ENCODE data around the gene KRTAP4-16.
"Not testable (repeated sequence)": the region's sequence is repeated elsewhere in the genome, so short reads cannot be mapped to it uniquely, and the experiment has no call there.

Gene KRTAP4-16

GRCh38 chr17:41059276-41060051, 42.5 kb downstream of the KRTAP4-16 start:
- TF ChIP-seq TCF12 (IDR thresholded peaks at IDR 0.05; ENCODE audit: low read depth) = 0 out of 2 replicates have a peak, but pooled peaks have one; percentile 11
- peak; percentile 55; the same call in 1 of the 2 replicates for TF ChIP-seq TEAD4 (IDR thresholded peaks at IDR 0.05)

DNA sequence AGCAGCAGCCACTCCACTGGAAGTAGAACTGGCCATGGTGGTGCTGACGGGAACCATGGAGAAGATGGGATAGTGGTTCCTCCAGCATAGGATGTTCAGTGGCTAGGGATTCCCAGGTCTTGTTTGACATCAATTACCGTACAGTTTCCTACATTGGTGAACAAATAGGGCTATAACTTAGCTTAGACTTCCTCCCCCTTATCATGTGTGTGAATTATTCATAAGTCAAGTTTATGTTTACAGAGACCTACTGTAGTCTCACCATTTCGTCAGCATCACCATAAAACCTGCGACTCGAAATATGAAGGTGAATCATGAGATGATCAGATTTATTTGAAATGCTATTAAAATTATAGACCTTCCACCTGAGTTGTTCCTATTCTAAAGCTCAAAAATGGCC, 43.3 kb downstream of the KRTAP4-16 start:
- TF ChIP-seq EP300 (IDR thresholded peaks at IDR 0.05; ENCODE audit: borderline replicate concordance) (no peak), TAF1 (IDR thresholded peaks at IDR 0.05; ENCODE audit: low read depth) (no peak)
- TF ChIP-seq, protein P1, sequence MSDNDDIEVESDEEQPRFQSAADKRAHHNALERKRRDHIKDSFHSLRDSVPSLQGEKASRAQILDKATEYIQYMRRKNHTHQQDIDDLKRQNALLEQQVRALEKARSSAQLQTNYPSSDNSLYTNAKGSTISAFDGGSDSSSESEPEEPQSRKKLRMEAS (IDR thresholded peaks at IDR 0.05) = no peak

- TF ChIP-seq ZBTB7A (IDR thresholded peaks at IDR 0.05; ENCODE audit: low read depth) (no peak), NFIC (IDR thresholded peaks at IDR 0.05) (no peak), EP300 (IDR thresholded peaks at IDR 0.05; ENCODE audit: borderline replicate concordance) (no peak)
- TF ChIP-seq, protein P1 (IDR thresholded peaks at IDR 0.05) = no peak
- TF ChIP-seq, protein P2, sequence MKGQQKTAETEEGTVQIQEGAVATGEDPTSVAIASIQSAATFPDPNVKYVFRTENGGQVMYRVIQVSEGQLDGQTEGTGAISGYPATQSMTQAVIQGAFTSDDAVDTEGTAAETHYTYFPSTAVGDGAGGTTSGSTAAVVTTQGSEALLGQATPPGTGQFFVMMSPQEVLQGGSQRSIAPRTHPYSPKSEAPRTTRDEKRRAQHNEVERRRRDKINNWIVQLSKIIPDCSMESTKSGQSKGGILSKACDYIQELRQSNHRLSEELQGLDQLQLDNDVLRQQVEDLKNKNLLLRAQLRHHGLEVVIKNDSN (IDR thresholded peaks at IDR 0.05) = no peak
Measured at GRCh38 chr17:41057547-41057946, 44.5 kb downstream of the KRTAP4-16 start.

DNA sequence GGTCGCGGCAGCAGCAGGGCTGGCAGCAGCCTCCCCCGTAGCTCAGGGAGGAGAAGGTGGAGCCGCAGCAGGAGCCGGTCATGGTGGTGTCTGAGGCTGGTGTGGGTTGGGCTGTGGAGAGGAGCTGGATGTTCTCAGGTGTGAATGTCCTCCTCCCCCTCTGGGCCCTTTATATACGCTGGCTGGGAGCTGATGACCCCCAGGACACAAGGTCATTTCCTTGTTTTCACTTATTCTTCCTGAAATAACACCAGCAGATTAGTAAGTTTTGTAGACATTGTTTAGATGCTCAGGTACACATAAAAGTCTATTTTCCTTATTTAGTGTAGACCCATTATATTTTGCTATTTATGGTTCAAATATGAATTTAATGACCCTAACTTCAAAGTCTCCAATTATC, 46.9 kb downstream of the KRTAP4-16 start, which contains the start of gene KRTAP2-2:
TSS of gene KRTAP2-2 (minus strand) at position 101 of the 400 bp plus-strand sequence. CDS start at position 82, 19 bp downstream.
- TF ChIP-seq TAF1, ZBTB7A (IDR thresholded peaks at IDR 0.05; ENCODE audit: low read depth): not testable (repeated sequence)
- TF ChIP-seq, protein P2 (IDR thresholded peaks at IDR 0.05) = not testable (repeated sequence)

GRCh38 chr17:41054025-41054424, 48.0 kb downstream of the KRTAP4-16 start:
- TF ChIP-seq, protein P1 (IDR thresholded peaks at IDR 0.05) = peak; percentile 30; the same call in 1 of the 2 replicates
- TF ChIP-seq, protein P2 (IDR thresholded peaks at IDR 0.05) = no peak
- TF ChIP-seq NFIC (IDR thresholded peaks at IDR 0.05) (peak; percentile 64), TEAD4 (IDR thresholded peaks at IDR 0.05) (peak; percentile 97), FOXM1 (IDR thresholded peaks at IDR 0.05; ENCODE audit: borderline replicate concordance, low read depth) (peak; percentile 74), EP300 (IDR thresholded peaks at IDR 0.05; ENCODE audit: borderline replicate concordance) (peak; percentile 91), CEBPB (IDR thresholded peaks at IDR 0.05) (peak; percentile 53; the same call in 1 of the 2 replicates), RAD21 (IDR thresholded peaks at IDR 0.05; ENCODE audit: low read depth) (no peak), CREB1 (IDR thresholded peaks at IDR 0.05; ENCODE audit: low read depth) (no peak), TCF12 (IDR thresholded peaks at IDR 0.05; ENCODE audit: low read depth) (peak; percentile 99)

DNA sequence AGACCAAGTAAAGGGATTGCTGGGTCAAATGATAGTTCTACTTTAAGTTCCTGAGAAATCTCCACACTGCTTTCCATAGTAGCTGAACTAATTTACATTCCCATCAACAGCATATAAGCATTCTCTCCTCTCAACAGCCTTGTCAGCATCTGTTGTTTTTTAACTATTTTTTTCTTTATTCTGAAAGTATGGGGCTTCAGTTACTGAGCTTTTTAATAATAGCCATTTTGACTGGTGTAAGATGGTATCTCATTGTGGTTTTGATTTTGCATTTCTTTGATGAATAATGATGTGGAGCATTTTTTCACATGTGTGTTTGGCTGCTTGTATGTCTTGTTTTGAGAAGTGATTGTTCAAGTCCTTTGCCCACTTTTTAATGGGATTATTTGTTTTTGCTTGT, 49.4 kb downstream of the KRTAP4-16 start:
- TF ChIP-seq CEBPB (IDR thresholded peaks at IDR 0.05) (no peak), EP300 (IDR thresholded peaks at IDR 0.05; ENCODE audit: borderline replicate concordance) (no peak), RAD21 (IDR thresholded peaks at IDR 0.05; ENCODE audit: low read depth) (no peak), CREB1 (IDR thresholded peaks at IDR 0.05; ENCODE audit: low read depth) (no peak), TCF12 (IDR thresholded peaks at IDR 0.05; ENCODE audit: low read depth) (no peak)
- TF ChIP-seq, protein P2 (IDR thresholded peaks at IDR 0.05) = no peak
- TF ChIP-seq, protein P3, sequence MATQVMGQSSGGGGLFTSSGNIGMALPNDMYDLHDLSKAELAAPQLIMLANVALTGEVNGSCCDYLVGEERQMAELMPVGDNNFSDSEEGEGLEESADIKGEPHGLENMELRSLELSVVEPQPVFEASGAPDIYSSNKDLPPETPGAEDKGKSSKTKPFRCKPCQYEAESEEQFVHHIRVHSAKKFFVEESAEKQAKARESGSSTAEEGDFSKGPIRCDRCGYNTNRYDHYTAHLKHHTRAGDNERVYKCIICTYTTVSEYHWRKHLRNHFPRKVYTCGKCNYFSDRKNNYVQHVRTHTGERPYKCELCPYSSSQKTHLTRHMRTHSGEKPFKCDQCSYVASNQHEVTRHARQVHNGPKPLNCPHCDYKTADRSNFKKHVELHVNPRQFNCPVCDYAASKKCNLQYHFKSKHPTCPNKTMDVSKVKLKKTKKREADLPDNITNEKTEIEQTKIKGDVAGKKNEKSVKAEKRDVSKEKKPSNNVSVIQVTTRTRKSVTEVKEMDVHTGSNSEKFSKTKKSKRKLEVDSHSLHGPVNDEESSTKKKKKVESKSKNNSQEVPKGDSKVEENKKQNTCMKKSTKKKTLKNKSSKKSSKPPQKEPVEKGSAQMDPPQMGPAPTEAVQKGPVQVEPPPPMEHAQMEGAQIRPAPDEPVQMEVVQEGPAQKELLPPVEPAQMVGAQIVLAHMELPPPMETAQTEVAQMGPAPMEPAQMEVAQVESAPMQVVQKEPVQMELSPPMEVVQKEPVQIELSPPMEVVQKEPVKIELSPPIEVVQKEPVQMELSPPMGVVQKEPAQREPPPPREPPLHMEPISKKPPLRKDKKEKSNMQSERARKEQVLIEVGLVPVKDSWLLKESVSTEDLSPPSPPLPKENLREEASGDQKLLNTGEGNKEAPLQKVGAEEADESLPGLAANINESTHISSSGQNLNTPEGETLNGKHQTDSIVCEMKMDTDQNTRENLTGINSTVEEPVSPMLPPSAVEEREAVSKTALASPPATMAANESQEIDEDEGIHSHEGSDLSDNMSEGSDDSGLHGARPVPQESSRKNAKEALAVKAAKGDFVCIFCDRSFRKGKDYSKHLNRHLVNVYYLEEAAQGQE (IDR thresholded peaks at IDR 0.05; ENCODE audit: low read depth) = no peak
